CD4-positive, alpha-beta T cell treated with Interleukin-6 for 4 hours (primary cell): ENCODE results near the gene MS4A18.

Source experiments
- DNase-seq: peaks from one replicate; pipeline ENCODE4 v3.0.0-alpha.2; 2020; ENCODE audit warnings: mixed read lengths

Gene MS4A18

GRCh38 chr11:60768202-60768601 is 43.7 kb downstream of the MS4A18 start:
- no peak for DNase-seq

- no peak for DNase-seq
Measured at GRCh38 chr11:60769273-60769672, 44.8 kb downstream of the MS4A18 start.

GRCh38 chr11:60769811-60770210 is 45.3 kb downstream of the MS4A18 start:
- no peak for DNase-seq

DNA sequence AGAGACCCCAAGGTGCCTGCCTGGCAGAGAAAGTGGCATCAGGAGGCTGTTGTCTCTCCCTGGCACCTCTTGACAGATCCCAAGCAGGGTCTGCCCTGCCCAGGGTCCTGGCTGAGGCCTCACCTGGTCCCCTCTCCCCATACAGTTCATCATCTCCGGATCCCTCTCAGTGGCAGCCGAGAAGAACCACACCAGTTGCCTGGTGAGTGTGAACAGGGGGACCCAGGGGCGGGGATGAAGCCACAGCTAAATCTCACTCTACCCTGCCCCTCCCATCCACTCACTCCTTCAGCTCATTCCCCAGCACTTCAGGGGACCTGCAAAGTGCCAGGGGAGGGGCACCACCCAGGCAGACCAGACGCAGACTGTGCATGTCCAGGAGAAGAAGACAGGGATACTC is 46.6 kb downstream of the MS4A18 start:
- DNase-seq = no peak

GRCh38 chr11:60771879-60772525 is 47.5 kb downstream of the MS4A18 start:
- DNase-seq = no peak

DNA sequence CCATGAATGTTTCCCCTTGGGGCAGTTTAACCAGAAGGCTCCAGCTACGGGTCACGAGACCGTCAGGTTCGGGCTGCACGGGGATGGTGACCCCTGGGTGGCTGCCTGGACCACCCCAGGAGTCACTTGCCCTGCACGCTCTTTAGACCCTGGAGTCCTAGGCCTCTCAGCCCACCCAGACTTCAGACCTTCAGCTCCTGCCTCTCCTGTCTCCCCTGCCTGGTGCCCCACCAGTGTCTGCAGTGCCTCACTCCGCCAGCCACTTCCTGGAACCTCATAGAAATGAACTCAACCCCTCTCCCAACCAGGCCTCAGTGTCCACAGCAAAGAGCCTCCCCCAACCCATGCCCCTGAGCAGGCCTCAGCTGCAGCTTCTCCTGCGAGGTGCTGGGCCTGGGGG is 48.1 kb downstream of the MS4A18 start:
- no peak for DNase-seq

DNA sequence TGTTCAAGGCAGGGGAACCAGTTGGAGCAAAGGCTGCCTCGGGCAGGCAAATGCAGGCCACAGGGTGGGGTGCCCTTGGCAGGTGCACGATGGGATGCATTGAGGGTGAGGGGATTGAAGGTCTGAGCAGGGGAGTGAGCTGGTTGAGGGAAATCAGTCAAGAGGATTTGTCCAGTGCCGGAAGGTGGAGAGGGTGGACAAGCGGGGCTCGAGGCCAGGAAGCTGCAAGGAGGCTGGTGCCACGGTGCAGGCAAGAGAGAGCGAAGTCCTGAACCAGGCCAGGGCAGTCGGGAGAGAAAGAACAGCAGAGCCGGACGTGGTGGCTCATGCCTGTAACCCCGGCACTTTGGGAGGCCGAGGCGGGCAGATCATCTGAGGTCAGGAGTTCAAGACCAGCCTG is 50.2 kb downstream of the MS4A18 start:
- DNase-seq = no peak

DNA sequence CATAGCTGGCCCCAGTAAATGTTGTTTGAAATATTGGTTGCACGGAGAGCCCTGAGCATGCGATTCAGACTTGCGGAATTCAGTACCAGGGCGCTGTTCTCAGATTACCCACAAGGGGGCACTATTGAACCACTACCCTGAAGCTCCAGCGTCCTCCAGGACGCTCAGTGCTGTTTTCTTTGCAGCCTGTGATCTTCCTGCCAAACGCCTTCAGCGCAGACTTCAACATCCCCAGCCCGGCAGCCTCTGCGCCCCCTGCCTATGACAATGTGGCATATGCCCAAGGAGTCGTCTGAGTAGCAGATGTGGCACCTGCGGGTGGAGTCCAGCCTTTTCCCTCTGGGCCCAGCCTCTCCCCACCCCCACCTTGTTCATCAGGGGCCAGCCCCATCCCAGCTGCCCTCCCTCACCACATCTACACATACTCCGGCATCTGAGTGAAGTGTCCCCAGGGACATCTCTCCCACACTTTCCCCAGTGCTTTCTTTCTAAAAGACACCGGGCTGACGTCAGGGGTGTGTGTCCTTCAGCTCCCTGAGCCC is 51.0 kb downstream of the MS4A18 start:
- peak; percentile 86 for DNase-seq

- DNase-seq = no peak
Measured at GRCh38 chr11:60776167-60776566, 51.6 kb downstream of the MS4A18 start.

DNA sequence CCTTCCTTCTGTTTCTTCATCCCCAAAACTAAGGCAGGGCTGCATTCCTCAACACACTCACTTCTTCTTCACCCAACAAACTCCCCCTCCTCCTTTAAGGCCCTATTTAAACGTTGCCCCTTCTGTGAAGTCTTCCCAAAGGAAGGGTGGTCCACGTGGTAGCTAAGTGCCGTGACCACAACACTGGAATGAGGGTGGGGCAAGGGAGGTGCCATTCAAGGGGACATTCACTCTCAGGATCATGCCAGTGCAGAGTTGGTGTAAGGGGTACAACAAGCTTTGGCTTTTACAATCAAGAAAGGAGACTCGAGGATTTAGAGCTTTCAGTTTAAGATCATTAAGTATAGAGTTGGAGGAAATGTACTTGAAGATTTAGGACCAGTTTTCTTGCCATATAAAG is 52.6 kb downstream of the MS4A18 start:
- no peak for DNase-seq

- no peak for DNase-seq
Measured at GRCh38 chr11:60777572-60777971, 53.1 kb downstream of the MS4A18 start.

- DNase-seq = no peak
Measured at GRCh38 chr11:60780065-60780464, 55.5 kb downstream of the MS4A18 start.

GRCh38 chr11:60780774-60781173 is 56.3 kb downstream of the MS4A18 start:
- DNase-seq = no peak

DNA sequence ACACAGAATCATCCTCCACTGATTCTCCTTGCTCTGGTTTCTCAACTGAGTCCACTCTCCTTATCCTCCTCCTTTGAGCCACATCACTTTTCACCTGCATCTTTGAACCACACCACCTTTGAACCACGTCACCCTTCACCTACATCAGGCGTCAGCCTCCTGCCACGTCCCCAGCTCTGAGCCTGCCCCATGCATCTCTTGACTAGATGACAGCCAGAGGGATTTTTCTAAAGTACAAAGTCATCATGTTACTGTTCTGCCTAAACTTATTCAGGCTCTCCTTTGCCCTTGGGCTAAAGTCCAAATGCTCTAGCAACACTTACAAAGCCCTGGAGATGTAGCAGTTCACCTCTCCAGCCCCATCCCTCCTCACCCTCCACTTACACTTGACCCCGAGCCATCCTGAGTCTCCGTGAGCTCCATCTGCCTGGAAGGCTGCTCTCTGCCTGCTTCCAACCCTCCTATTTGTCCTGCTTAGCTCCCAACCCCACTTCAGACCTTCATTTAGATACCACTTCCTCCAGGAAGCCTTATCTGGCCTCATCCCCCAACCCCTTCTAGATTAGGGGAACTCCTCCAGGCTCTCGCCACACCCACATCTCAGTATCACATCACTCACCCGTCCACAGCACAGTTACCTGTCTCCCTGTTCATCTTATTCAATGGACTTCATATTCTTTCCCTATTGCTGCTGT is 56.9 kb downstream of the MS4A18 start:
- DNase-seq = no peak

GRCh38 chr11:60781981-60782316 is 57.4 kb downstream of the MS4A18 start:
- DNase-seq = no peak

GRCh38 chr11:60782393-60783140 is 58.0 kb downstream of the MS4A18 start:
- DNase-seq = no peak

GRCh38 chr11:60783141-60783484 is 58.6 kb downstream of the MS4A18 start:
- DNase-seq = no peak

DNA sequence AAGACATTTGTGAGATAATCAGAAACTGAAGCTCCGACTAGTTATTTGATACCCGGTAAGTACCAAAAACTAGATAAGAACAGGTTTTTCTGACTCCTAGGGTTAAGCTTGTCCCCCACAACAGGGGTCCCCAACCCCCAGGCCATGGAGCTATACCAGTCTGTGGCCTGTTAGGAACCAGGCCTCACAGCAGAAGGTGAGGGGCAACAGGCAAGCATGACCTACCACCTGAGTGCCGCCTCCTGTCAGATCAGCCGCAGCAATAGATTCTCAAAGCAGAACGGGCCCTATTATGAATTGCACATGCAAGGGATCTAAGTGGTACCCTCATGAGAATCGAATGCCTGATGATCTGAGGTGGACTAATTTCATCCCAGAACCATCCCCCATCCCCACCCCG is 59.4 kb downstream of the MS4A18 start:
- no peak for DNase-seq

DNA sequence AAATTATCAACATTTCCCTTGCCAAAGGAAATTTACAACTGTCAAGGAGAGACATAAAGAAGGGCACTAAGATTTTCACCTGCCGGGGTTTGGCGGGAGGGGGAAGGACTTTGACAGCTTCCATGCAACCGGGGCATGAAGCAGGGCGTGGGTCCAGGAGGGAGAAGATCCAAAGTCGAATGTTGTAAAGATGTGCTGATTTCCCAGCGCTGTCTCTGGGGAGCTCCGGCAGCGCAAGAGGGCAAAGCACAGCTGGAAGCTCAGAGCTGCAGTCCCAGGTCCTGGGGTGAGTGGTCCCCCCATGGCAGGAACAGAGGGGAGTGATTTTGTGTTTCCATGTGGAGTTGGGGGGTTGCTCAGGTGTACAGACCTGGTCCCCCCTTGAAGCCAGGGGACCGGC is 60.6 kb downstream of the MS4A18 start, which contains the start of gene MS4A10:
TSS of gene MS4A10 (plus strand) at position 198 of the 400 bp plus-strand sequence. CDS start 5,003 bp downstream, outside the sequence.
- DNase-seq = no peak

DNA sequence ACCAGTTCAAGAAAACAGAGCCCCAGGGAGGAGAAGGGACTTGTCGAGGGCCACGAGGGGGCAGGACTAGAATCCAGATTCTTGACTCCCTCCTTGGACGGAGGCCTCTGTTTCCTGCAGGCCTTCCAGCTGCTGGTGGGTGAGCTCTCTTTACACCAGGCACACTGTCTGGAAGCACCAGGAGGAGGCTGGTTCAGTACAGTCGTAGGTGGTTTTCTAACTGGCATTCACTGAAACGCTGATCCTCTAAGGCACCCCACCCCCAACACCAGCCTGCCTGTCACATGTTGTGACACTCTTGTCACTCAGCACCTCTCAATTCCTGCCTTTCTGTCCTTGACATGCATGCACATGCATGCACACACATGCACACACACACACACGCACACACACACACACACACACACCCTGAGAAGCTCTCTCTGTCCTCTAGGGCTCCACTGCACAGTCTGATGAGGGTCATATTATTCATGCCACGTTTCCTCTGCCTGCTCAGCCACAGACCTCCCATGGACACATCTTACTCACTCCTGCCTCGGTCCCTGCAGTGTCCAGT is 61.4 kb downstream of the MS4A18 start:
- no peak for DNase-seq

DNA sequence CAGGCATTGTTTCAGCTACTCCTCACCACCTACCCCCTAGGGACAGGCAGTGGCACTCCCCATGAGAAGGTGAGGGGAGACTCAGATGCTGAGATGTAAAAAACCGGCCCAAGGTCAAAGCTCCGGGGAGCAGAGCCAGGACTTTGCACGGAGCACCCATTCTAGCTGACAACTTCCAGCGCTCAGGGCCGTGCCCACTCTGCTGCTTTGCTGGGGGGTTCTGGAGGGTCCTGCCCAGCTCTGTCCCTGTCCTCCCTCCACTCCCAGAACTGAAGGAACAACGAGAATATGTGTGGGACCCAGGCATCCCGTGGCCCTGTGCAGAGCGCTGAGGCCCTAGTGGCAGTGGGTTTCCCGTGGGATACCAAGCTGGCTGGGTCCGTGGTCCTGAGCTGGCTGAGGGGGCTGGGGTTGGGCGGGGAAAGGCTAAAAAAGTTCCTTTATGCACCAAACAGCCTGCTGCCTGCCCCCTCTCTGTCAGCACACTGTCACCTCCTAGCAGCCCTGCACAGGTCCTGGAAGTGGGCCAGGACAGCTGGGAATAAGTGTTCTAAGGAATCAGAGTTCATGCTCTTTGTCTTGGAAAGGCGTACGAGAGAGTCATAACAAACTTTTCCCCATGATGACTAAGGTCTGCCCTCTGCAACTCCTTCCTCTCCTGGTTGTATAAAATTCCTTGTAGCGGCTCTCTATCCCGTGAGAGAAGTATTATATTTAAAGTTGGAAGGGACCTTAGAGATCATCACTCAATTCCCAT is 62.5 kb downstream of the MS4A18 start:
- no peak for DNase-seq

DNA sequence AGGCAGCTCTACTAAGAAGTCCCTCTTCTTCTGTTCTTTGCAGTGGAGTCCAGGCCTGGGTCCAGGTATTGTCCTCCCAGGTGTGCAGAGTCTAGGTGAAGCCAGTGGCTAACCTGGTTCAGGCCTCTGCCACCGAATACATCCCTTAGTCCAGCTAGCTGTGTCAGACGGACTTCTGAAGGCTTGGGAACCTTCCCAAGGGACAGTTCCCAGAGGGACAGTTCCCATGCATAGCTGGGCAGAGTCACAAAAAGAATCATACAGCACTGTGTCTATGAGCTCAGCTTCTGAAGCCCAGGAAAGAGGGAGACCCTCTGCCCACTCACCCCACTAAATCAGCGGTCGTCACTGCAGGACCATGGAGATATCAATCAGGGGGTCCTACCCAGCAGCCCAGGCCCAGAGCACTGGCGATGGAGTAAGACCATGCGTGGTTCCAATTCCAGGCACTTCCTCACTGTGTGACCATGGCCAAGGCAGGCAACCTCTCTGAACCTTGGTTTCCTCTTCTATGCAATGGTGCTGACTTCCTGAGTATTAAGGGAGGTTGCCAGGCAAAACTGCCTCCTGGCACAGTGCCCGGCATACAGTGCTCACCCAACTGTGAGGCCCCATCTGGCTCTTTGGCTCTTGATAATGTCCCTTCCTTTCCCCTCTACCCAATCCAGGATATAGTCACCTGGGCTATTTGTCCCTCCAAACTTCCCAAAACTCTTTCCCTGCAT is 64.0 kb downstream of the MS4A18 start:
- DNase-seq = no peak
